RPMI8226 (cell line): ENCODE measurements around the gene ZNF609.
"Not testable (repeated sequence)": the region's sequence is repeated elsewhere in the genome, so short reads cannot be mapped to it uniquely, and the experiment has no call there.

Experiments used
- DNase-seq: peaks from one replicate; pipeline ENCODE4 v3.0.0-alpha.2; 2015

The ZNF609 gene

DNA sequence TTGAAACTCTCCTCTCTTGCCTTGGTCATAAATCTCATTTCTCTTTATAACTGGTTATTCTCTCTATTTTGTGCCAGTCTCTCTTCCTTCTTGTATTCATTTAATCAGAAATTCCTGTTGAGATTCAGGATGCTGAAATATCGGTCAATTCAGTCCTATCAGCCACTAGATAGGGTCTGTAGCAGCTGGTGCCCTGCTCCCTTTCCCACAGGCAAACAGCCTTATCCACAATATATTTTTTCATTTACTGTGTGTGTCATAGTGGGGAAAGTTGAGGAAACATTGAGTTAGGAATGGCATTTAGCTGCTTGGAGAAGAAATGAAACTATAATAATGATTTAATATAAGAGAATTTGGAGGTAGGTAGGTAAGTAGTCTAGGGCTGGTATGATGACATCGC is 168.7 kb downstream of the ZNF609 start:
- DNase-seq: no peak

DNA sequence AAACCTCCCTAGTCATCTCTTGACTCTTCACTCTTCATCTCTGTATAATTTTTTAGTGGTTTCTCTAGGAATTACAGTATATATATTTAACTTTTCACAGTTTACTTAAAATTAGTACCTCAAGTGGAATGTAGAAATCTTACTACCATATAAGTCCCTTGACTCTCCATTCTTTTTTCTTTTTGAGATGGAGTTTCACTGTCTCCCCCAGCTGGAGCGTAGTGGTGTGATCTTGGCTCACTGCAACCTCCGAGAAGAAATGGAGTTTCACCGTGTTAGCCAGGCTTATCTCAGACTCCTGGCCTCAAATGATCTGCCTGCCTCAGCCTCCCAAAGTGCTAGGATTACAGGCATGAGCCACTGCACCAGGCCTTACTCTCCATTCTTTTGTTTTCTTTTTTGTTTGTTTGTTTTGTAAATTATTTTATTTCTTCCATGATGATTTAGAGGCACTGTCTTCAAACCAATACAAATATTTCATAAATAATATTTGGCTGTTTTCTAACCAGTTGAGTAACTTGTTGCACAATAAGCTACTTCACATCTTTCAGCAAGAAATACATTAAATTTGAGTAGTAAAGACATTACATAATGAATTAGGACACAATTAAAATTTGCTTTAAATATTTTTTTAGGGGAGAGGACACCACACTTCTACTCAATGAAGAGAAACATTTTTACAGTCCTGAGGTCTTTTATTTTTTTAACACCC is 170.2 kb downstream of the ZNF609 start:
- DNase-seq: no peak

DNA sequence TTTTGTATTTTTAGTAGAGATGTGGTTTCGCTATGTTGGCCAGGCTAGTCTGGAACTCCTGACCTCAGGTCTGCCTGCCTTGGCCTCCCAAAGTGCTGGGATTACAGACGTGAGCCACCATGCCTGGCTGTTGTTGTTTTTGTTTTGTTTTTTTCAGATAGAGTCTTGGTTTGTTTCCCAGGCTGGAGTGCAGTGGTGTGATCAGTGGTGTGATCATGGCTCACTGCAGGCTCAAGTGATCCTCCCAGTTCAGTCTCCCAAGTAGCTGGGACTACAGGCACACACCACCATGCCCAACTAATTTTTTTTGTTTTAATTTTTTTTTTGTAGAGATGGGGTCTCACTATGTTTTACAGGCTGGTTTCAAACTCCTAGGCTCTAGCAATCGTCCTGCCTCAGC is 172.3 kb downstream of the ZNF609 start:
- DNase-seq: not testable (repeated sequence)

DNA sequence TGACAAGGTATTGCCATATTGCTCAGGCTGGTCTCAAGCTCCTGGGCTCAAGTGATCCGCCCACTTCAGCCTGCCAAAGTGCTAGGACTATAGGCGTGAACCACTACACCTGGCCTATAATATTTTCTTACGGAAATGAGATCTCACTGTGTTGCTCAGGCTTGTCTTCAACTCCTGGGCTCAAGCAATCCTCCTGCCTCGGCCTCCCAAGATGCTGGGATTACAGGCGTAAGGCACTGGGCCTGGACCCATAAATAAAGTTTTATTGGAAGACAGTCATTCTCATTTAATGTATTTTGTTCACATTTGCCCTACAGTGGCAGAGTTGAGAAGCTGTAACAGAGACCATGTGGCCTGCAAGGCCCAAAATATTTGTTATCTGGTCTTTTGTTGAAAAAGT is 173.0 kb downstream of the ZNF609 start:
- no peak for DNase-seq

DNA sequence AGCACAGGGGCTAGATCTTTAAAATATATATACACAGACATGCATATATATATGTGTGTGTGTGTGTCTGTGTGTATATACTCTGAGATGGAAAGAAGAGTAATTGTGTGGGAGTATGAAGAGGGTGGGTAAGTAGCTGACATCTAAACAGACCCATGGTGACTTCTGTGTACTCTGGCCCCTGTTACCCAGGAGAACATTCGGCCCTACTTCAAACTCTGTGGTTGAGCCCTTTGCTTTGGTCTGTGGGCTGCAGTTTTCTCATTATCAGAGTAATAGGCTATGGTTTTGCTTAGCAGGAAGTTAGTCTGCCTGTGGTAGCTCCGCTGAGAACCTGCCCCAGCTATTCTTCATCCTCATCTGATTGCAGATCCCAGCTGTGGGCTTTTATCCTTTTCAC is 173.6 kb downstream of the ZNF609 start:
- DNase-seq: no peak

DNA sequence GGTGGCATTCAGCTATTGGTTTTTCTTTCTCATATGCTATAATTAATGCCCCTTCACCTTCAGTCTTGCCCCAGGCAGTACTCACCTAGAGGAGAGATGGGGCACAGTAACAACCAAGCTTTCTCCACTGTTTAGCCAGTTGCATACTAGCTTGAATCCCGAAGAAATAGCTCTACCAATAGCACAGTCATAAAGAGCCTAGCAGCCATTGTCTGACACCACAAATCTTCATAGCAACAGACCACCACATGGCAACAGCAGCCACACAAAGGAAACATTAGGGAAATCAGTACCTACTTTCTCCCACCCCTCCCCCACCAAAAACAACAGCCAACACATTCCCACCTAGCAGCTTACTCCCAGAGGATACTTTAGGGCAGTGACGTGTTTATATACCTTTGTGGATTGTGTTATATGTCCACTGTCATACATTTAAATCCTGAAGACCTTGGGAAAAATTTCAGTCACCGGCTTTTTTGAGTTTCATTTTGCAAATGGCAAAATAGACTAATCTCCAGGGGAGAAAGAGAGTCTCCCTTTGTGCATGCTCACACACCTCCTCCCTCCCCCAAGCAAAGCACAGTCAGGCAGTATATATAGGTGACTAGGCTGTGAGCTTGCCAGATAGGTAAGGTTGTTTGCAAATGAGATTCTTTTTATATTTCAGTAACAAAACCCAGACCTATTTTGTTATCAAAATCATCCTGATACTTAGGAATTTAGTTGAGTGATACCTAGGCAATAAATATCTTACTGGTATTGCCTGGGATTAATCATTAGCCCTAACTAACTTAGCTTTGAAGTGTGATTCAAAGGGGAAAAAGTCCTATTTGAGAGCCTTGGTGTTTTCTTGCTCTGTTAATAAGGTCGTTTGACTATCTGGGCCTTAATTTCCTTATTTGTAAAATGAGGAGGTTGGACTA is 174.5 kb downstream of the ZNF609 start:
- no peak for DNase-seq

DNA sequence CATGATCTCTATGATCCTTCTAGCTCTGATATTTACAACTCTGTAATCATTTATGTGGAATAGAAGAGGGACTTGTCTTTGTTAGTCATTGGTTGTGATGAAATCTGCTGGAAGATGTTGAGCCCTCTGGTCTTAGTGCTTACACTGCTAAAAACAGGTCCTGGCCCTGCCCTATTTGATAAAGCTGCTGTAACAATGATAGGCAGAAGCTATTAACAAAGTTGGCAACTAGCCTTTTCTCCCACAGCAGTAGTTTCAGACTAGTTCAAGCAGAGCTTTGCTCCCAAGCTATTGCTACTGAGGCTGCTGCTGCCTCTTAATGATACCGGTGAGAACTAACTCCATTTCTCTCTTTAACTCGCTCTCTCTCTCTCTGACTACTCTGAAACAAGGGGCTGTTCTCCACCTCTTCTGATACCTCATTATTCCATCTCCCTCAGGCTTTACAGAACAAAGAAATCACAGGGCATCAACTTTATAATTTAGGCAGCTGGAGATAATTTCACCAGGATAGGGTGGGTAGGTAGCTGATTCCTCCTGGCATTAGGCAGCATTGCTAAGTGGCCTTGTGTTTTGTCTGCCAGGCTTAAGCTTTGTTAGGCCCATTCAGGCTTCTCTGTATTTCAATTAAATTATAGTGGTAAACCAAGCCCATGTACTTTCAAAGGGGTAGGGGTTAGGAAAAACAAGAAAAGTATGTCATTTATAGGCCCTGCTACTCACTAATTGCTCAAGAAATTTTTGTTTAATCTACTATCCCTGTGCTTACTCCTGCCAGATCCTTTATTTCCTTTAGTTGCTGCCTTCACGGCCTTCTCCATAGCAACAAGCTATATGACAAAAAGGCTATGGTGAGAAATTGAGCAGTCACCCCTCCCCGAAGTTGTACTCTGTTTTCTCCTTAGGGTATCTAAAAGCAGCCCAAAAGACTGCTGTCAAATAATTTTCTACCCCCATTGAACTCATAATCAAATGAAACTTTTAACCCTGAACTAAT is 175.4 kb downstream of the ZNF609 start:
- peak; percentile 63 for DNase-seq

DNA sequence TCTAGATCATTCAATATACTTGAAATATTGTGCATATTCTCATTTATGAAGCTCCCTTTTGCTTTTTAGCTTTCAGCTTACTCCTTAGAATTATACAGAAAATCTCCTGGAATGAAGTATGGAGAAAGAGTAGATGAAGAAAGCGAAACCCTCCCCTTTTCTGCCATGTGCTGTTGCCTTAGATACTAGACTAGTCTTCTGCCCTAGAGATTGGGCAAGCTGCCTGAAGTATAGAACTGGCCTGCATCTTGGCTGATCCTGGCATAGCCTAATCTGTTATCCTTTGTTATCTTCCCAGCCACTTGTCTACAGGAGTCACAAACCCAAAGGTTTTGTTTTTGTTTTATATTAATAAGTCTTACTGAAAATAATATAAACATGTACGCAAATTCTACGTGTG is 176.2 kb downstream of the ZNF609 start:
- DNase-seq: no peak

DNA sequence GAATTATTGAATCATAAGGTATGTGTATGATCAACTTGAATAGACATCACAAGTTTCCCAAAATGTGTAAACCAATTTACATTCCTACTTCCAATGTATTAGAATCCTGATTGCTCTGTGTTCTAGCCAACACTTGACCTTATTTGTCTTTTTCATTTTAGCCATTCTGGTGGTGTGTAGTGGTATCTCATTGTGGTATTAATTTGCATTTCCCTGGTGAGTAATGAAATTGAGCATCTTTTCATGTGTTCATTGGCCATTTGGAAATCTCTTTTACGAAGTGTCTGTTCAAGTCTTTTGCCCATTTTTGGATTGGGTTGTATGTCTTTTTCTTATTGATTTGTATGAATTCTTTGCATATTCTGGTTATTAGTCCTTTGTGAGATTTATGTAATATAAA is 177.0 kb downstream of the ZNF609 start:
- no peak for DNase-seq

DNA sequence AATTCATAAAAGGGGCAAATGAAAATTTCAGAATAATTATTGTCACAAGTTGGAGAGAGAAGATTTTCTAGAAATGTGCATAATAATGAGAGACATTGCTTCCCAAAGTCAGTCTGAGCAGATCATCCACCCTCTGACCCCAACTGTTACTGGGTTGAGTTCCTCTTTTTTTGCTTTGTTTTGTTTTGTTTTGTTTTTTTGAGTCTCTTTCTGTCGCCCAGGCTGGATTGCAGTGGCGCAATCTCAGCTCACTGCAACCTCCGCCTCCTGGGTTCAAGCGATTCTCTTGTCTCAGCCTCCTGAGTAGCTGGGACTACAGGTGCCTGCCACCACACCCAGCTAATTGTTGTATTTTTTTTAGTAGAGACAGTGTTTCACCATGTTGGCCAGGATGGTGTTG is 179.4 kb downstream of the ZNF609 start:
- not testable (repeated sequence) for DNase-seq

DNA sequence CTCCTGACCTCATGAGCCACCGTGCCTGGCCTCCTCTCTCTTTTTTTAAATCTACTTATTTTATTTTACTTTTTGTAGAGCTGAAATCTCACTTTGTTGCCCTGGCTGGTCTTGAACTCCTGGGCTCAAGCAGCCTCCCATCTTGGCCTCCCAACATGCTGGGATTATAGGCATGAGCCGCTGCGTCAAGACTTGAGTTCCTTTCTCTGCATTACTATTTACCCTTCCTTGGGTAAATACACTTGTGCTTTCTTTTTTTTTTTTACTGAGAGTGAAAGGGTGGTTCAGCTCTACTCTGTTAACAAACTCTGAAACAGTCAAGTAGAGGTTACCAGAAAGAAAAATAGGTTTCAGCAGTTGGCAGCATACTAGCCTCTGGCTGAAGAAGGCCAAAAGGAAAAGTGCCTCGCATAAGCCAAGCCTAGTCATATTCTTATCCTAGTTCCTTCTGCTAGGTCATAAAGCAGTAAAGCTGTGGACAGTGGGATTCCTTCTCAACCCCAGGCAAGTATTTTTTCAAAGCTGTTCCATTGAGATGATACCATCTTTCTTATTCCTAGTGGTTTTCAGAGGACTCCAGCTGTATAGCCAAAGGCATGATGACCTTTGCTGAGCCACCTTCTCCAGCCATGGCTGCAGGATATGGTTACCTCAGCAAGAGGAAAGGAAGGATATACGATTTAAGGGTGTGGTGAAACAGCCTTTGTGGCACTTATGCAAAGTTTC is 179.9 kb downstream of the ZNF609 start:
- no peak for DNase-seq

DNA sequence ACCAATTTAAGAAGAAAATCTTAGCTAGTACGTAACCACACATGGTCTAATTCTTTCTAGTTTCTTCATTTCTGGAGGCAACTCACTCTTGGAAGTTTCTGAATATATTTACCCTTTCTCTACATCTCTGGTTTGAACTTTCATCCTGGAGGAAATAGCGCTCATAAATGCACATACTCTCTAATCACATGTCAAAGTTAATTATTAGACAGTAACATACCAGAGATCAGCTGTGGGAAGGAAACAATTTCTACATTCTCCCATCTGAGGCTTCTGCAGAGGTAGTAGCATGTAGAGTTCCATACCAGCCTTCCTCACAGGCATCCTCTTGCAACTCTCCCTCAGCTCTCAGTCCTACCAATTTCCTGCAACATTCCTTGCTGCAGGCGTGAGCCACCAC is 182.5 kb downstream of the ZNF609 start:
- no peak for DNase-seq

DNA sequence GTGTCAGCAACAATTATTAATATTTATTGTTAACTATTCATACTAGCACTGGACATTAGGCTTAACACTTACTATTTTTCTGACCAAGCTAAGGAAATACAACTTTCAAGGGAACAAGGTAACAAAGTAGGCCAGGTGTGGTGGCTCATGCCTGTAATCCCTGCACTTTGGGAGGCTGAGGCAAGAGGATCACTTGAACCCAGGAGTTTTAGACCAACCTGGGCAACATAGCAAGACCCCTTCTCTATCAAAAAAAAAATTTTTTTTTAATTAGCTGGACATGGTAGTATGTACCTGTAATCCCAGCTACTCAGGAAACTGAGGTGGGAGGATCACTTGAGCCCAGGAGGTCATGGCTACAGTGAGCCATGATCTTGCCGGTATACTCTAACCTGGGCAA is 183.3 kb downstream of the ZNF609 start:
- DNase-seq: no peak

DNA sequence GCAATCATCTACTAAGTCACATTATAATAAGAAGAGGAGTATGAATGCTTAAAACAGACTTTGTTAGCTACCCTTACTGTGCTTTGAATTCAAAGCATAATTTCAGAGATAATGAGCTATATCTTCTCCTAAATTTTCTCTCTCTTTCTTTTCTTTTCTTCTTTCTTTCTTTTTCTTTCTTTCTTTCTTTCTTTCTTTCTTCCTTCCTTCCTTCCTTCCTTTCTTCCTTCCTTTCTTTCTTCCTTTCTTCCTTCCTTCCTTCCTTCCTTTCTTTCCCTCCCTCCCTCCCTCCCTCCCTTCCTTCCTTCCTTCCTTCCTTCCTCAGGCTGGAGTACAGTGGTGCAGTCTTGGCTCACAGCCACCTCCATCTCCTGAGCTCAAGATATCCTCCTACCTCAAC is 184.4 kb downstream of the ZNF609 start:
- not testable (repeated sequence) for DNase-seq

DNA sequence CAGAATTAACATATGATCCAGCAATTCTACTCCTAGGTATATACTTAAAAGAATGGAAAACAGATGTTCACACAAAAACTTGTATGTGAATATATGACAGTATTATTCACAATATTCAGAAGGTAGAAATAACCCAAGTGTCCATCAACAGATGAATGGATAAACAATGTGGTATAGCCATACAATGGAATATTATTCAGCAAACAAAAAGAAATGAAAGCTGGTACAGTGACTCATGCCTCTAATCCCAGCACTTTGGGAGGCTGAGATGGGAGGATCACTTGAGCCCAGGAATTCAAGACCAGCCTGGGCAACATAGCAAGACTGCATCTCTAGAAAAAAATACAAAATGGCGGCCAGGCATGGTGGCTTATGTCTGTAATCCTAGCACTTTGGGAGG is 185.6 kb downstream of the ZNF609 start:
- DNase-seq: no peak

DNA sequence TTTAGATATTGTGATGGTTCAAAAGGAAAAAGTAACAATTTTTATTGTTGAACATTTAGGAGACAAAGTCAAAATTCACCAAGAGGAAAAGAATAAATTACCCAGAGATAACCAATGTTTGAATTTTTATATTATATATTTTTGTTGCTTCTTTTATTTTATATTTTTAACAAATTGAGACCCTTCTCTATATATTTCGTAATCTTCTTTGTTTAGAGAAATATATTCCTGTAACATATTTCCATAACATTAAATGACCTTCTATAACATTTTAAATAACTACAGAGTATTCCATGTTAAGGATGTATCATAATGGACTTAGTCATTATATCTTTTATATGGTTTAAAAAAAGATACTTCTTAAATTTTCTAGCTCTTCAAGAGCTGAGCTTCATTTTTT is 187.0 kb downstream of the ZNF609 start:
- DNase-seq: no peak

DNA sequence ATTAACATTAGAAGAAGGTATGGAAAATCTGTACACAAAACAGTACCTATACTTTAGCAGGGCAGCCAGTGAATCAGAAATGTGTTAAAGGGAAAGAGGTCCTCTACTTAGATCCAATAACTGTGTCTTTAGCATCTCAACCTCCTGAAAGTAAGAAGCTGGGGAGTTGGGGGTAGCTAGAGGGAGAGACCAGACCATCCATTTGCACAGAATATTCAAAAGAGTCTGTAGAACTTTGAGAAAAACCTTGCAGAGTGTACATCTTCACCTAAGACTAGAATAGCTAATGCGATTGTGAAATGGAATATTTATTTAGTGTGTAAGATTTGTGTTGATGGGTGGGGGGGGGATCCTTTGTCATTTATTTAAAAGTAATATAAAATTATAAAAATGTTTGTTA is 190.2 kb downstream of the ZNF609 start:
- DNase-seq: no peak

DNA sequence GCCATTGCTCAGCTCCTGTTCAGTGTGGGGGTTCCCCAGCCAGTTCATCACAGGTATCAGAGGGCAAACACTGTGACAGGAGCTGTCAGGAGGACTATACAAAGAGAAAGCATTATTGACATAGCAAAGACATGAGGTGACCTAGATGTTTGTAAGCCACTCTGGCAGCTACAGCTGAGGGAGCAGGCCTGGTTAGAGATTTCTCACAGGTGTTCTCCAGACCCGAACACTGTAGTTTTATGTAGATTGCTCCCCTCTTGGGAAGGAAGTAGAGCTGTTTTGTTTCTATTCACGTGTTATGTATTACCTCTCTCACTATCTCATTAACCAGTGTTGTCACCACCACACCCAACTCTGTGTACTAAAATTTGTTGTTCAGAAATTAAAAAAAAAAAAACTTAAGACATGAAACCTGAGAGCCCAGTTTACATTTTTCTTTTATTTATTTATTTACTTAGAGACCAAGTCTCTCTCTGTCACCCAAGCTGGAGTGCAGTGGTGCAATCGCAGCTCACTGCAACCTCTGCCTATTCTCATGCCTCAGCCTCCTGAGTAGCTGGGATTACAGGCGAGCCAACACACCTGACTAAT is 191.3 kb downstream of the ZNF609 start:
- DNase-seq: peak; percentile 60

DNA sequence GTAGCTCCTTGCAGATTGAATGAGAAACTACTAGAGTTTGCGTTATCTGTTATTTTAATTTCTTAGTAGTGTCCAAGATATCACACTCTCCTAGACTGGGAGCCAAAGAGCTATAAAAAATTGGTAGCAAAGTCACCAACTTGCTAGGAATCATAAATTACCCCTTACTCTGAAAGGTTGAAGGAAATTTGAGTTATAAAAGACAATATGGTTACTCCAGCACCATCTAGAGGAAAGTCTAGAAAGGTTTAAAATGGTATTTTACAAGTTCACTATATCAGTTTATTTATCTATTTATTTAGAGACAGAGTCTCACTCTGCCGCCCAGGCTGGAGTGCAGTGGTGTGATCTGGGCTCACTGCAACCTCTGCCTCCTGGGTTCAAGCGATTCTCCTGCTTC is 193.4 kb downstream of the ZNF609 start:
- DNase-seq: no peak

DNA sequence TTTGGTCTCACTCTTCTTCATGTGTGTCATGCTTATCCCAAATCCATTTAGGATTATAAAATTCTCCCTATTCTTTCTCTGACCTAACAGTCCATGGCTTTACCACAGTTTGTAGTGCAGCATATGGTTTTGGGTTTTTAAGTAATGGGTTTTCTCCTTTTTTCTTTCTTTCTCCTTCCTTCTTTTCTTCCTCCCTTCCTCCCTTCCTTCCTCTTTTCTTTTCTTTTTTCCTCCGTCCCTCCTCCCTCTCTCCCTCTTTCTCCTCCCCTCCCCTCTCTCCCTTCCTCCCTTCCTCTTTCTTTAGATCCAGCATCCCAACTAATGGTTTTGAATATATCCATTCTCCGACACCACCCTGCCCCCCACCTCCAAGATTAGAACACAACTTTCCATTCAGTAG is 196.1 kb downstream of the ZNF609 start:
- no peak for DNase-seq

DNA sequence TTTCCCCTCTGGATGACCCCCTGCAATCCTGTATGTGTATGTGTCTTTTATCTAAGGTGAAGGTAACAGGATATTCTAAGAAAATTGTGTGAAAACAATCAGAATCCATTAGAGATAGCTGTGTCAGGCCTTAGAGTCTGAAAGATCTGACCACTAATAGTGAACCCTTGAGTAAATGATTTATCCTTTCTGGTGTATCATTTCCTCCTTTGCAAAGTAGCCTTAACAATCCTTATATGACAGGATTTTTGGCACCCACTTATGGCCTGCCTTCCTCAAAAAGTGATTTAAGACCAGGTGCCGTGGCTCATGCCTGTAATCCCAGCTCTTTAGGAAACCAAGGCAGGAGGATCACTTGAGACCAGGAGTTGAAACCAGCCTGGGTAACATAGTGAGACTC is 204.8 kb downstream of the ZNF609 start:
- DNase-seq: no peak

DNA sequence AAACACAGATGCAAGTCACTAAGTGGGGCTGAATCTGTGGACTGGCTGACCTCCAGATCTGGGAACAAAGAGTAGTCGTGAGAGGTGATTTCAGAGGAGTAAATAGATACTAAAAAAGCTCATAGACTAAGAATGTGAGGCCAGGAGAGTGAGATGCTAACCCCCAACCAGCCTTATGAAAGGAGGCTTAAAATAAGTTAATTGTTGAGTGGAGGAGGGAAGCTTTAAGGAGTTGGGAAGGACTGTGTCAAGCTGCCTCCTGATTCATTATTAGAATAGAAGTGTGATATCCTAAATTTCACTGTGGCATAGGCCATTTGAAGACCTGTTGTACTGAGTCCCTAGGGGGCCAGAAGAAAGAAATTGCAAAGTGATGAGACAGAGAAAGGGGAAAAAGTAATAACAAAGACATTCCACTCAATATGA is 207.4 kb downstream of the ZNF609 start:
- no peak for DNase-seq
